ENCODE measurements around the gene OR2AE1. TPM values are rescaled to one million over a fixed set of nuclear protein-coding genes. Genes with fewer than 3 reads are reported as not detected.

OR2AE1 gene
- total RNA-seq, 2 experiments from 2014 or later = not detected

DNA sequence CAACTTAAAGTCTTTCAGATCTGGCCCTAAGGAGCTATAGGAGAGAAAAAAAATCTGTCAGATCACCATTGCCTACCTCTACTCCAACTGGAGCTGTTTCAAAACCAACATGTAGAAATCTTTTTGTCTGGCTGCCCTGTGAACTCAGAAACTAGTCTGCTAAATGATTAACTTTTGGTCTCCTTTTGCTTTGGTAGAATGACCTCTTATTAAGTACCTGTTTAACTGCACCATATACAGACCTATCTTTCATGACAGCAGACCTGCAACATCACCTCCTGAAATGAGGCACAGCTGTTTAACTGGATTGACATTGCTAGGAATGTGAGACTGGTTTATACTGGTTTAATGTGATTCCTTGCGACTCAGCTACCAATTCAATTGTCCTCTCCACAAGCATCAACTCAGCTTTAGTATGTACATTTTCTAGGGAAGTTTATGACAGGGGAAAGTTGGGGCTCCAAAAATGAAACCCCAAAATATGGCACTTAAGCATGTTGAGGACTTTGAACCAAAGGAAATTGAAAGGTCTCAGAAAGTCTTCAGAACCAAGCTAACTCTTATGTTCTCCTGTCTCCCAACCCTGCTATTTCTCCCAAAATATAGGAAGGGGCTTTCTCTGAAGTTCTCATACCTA, 47.2 kb downstream of the OR2AE1 start:
- Mint-ChIP-seq H3K4me3 (no peak overlapping the region), H3K9me3 (no peaks in the 10 kb centered on the region), H3K36me3 (ENCODE audit: low read depth) (no peaks in the 10 kb centered on the region), H3K27me3 (no peaks in the 10 kb centered on the region), H3K27ac (no peak overlapping the region), H3K4me1 (ENCODE audit: low read depth) (no peaks in the 10 kb centered on the region)
- no peak for TF ChIP-seq CTCF (IDR thresholded peaks at IDR 0.05)
- DNase-seq = no peak
- intact Hi-C loops (cut with micrococcal nuclease) = loop anchor here (10.0 kb wide), 1 partner anchor 195 kb away; no protein-coding TSS in a partner anchor
- ChIA-PET POLR2A (interaction anchor here (1.6 kb wide), 1 partner anchor 14 kb away, joined by 4 read pairs; no protein-coding TSS in a partner anchor), CTCF (no interaction called here)
- ATAC-seq = no peak

GRCh38 chr7:99828811-99829210, 48.0 kb downstream of the OR2AE1 start:
- Mint-ChIP-seq H3K9me3 (no peaks in the 10 kb centered on the region), H3K4me1 (ENCODE audit: low read depth) (no peaks in the 10 kb centered on the region), H3K27me3 (no peaks in the 10 kb centered on the region), H3K36me3 (ENCODE audit: low read depth) (no peaks in the 10 kb centered on the region), H3K4me3 (no peak overlapping the region), H3K27ac (no peak overlapping the region)
- POLR2A ChIA-PET = interaction anchor here (0.7 kb wide), 1 partner anchor 12 kb away, joined by 3 read pairs; no protein-coding TSS in a partner anchor
- TF ChIP-seq CTCF (IDR thresholded peaks at IDR 0.05) = no peak
- no peak for ATAC-seq
- CTCF ChIA-PET = no interaction called here
- no peak for DNase-seq
- intact Hi-C loops (cut with micrococcal nuclease) = no loop called here

GRCh38 chr7:99827040-99827778, 49.6 kb downstream of the OR2AE1 start:
- ATAC-seq (no peak), DNase-seq (no peak)
- Mint-ChIP-seq H3K4me3 (no peak overlapping the region), H3K9me3 (no peaks in the 10 kb centered on the region), H3K4me1 (ENCODE audit: low read depth) (no peaks in the 10 kb centered on the region), H3K27me3 (no peaks in the 10 kb centered on the region), H3K27ac (no peak overlapping the region), H3K36me3 (ENCODE audit: low read depth) (no peaks in the 10 kb centered on the region)
- ChIA-PET POLR2A (interaction anchor here (0.6 kb wide), 1 partner anchor 210 kb away, joined by 4 read pairs; the partner anchor contains the start of gene ZSCAN25), CTCF (no interaction called here)
- no peak for TF ChIP-seq CTCF (IDR thresholded peaks at IDR 0.05)
- intact Hi-C loops (cut with micrococcal nuclease) = no loop called here

Other genes starting within 250 kb of the OR2AE1 start
- not detected for gene CYP3A5, start 197.0 kb downstream of the OR2AE1 start, total RNA-seq
- not detected for gene CYP3A7, start 141.8 kb downstream of the OR2AE1 start, total RNA-seq
- gene CYP3A4, start 92.8 kb downstream of the OR2AE1 start, total RNA-seq = not detected
- not detected for gene CYP3A43, start 49.0 kb downstream of the OR2AE1 start, total RNA-seq
- gene TRIM4, start 42.5 kb upstream of the OR2AE1 start, total RNA-seq = 10 to 100 TPM; 22.2 to 22.3 TPM
- gene GJC3, start 52.6 kb upstream of the OR2AE1 start, total RNA-seq = under 1 TPM; 0.41 to 0.47 TPM
- not detected for gene AZGP1, start 99.0 kb upstream of the OR2AE1 start, total RNA-seq
- 10 to 100 TPM; 41.9 to 47.3 TPM for gene ZKSCAN1, start 138.6 kb upstream of the OR2AE1 start, total RNA-seq
- 1 to 10 TPM; 6.3 to 6.9 TPM for gene ZSCAN21, start 172.7 kb upstream of the OR2AE1 start, total RNA-seq
- 10 to 100 TPM; 16.4 to 18.9 TPM for gene ZNF3, start 204.7 kb upstream of the OR2AE1 start, total RNA-seq
- 10 to 100 TPM; 81.3 to 86.3 TPM for gene COPS6, start 211.9 kb upstream of the OR2AE1 start, total RNA-seq
- 100 to 1,000 TPM; 456 to 476 TPM for gene MCM7, start 224.4 kb upstream of the OR2AE1 start, total RNA-seq
- 10 to 100 TPM in 1 of 2 experiments, 1 to 10 TPM in 1; 9.8 to 10.9 TPM for gene AP4M1, start 224.6 kb upstream of the OR2AE1 start, total RNA-seq
- 10 to 100 TPM; 48.6 to 55.3 TPM for gene TAF6, start 242.3 kb upstream of the OR2AE1 start, total RNA-seq
- gene CNPY4, start 242.6 kb upstream of the OR2AE1 start, total RNA-seq = 10 to 100 TPM in 1 of 2 experiments, 1 to 10 TPM in 1; 9.8 to 10.4 TPM
- gene MBLAC1, start 249.9 kb upstream of the OR2AE1 start, total RNA-seq = 1 to 10 TPM; 1.9 to 2.1 TPM

Measured in activated CD8-positive, alpha-beta T cell treated with anti-CD3 and anti-CD28 coated beads for 36 hours (primary cell).